Urinary bladder (tissue), 4 donors: ENCODE data around the gene LARGE1. TPM values are rescaled to one million over a fixed set of nuclear protein-coding genes. Genes with fewer than 3 reads are reported as not detected.

Experiments
- DNase-seq: peaks from one replicate; pipeline ENCODE4 v3.0.0-alpha.2; 2015; ENCODE audit errors: extremely low spot score
- H3K27ac ChIP-seq: one replicate; pipeline ENCODE4 v1.5.1; 2013; ENCODE audit warnings: low read depth, mild to moderate bottlenecking, moderate library complexity
- H3K36me3 ChIP-seq: one replicate; pipeline ENCODE4 v1.6.1; 2013; ENCODE audit warnings: mild to moderate bottlenecking, moderate library complexity; ENCODE audit not compliant: insufficient read depth
- H3K4me1 ChIP-seq: one replicate; pipeline ENCODE4 v1.6.1; 2013; ENCODE audit warnings: mild to moderate bottlenecking, moderate library complexity; ENCODE audit not compliant: insufficient read depth
- H3K4me3 ChIP-seq: one replicate; pipeline ENCODE4 v1.5.1; 2013; ENCODE audit warnings: low read depth, low read length
- WGBS: extraction: QIAGEN DNeasy Blood & Tissue Kit; methylation state at CpG from one replicate; pipeline ENCODE4 v1.1.7; 2013; 5-methylcytosine and 5-hydroxymethylcytosine counted together
- polyA plus RNA-seq: library from polyadenylated mRNA; stranded (reverse); fragments of 200-250 nt; gene quantifications from one replicate; pipeline ENCODE4 v1.2.3, GENCODE V29; 2013
- total RNA-seq: library from RNA; depleted of rRNA; stranded (reverse); fragments of >200 nt; gene quantifications from one replicate; pipeline ENCODE4 v1.2.3, GENCODE V29; 2014
- donor health status: healthy with polysubstance abuse.
- donor health status: healthy.

LARGE1 gene
- total and polyA plus RNA-seq, 2 donors = 27.9 to 34.5 TPM

DNA sequence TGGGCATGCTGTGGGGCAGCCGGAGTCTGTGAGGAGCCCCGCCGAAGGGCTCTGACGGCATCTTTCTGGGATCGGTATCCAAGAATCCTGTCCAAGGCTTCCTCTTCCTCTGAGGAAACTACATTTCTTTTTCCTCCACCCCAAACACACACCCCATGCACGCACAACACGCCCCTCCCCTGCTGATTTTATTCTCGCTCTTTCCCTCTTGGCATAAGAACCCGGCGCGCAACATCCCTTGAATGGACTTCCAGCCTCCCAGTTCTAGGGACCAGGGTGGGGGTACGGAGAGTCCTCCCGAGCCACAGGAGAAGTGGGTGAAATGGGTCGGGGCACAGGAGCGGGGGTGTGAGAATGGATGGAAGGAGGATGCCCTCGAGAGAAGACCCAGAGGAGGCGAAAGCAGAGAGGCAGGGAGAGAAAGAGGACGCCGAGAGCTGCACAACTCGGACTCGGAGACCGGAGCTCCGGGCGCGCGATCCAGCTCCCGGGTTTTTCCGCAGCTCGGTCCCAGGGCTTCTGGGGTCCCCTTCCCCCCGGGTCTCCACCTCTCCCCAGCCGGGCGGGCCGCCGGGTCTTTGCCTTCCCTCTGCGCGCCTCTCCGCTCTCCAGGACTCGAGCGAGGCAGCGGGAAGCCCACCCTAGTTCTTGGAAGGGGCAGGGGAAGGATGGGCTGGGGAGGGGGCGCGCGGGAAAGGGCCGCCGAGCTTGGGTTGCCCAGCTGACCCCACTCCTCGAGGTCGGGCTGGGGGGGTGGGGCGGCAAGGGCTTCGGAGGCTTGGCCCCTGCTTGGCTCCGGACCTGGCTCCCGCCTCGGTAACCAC, 1.5 kb upstream of the LARGE1 start:
- peak overlapping the region; percentile 90 for H3K27ac ChIP-seq
- H3K4me1 ChIP-seq = no peaks in the 10 kb centered on the region
- H3K4me3 ChIP-seq = peak overlapping the region; percentile 66
- no peaks in the 10 kb centered on the region for H3K36me3 ChIP-seq
- under 1% methylated on average over 52 of the region's 52 CpGs for WGBS
- DNase-seq = peak; percentile 58

DNA sequence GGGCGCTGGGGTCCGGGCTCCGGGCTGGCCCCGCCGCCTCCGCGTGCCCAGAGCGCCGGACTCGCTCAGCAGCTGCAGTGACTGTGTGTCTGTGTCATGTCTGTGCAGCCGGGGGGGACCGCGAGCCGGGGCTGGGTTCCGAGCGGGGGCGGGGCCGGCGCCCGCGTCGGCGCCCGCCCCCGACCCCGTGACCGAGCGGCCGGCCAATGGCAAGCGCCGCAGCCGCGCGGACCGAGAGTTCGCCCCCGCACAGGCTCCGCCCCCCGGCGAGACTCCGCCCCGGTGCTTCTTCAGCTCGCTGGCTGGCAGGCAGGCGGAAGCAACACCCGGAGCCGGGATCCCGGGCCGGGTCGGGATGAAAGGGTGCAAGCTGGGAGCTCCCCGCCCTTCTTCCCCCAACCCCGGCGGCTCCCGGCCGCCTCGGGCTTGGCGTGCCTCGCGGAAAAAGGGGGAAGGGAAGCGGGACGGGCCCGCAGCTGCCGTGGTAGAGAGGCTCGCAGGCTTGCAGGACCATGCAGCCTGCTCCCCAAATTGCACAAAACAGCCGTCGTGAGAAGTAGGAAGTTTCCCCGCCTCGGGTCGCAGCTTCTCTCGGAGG, 750 bp upstream of the LARGE1 start:
- Histone ChIP-seq H3K27ac (peak overlapping the region; percentile 24), H3K36me3 (no peaks in the 10 kb centered on the region), H3K4me1 (no peaks in the 10 kb centered on the region), H3K4me3 (peak overlapping the region; percentile 66)
- WGBS = under 1% methylated on average over 69 of the region's 69 CpGs
- DNase-seq = peak; percentile 88

DNA sequence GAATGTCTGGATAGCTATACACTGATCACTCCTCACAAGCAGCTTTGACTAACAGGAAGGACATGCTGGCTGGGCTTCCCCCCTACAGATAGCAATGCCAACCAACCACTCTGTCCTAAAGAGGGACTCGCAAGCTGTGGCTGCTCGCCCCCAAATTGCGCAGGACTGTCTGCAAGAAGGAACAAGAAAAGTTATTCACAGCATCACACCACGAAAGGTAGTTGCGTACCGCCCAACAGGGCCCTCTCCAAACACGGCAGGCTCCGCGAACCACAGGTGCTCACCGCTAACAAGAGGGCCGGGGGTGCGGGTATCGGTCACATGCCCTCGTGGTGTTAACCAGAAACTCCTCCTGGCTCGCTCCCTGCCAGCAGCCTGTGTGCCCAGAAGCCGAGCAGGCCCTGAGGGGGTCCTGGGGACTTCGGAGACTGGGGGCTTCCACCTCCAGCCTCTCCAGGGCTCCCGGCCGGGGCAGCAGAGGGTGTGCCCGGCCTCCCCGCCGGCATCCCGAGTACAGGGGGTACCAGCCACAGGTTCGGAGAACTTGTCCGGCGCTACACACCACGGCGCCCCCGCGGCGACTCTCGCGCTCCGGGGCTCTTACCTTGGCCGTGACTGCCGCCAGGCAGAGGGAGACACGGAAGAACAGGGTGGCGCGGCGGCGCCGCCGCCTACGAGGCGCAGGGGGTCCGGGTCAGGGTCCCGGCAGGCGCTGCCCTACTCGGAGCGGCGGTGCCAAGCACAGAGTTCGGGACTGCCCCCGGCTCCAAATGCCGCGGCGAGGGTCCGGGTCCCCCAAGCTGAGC, 682 bp downstream of the LARGE1 start:
- 1% methylated on average over 57 of the region's 57 CpGs for WGBS
- DNase-seq = no peak
- H3K27ac ChIP-seq = no peak overlapping the region

DNA sequence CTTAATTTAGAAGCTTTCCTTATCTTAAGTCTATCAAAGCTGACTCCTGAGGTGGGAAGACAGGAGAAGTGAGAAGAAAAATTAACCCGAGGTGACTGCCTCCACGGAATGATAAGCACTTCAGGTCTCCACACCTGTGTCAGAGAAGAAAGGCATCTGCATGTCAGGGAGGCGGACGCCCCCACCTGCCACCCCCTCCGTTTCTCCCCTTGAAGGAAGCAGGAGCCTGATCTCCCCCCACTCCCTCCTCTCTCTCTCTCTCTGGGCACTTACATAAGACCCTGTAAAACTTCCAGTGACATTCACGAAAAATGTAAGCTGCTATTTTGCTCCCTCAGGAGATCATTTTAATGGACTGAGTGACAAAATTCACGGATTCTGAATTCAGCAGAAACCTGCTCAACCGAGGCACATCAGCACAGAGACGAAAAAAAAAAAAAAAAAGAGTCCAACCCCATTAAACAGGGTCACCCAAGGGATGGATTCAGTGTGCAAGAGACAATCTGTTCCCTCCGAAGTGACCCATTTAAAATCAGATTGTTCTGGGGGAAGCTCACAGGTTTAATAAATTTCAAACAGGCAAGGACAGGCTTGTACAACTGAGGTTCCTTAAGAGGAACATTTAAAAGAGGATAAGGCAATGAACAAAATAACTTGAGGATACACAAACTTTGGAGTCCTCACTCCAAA, 1.5 kb downstream of the LARGE1 start:
- 55% methylated on average over 10 of the region's 10 CpGs for WGBS
- Histone ChIP-seq H3K27ac (no peak overlapping the region), H3K4me1 (no peaks in the 10 kb centered on the region), H3K36me3 (no peaks in the 10 kb centered on the region), H3K4me3 (peak overlapping the region; percentile 66)
- DNase-seq = no peak

More for the DNA sequence above, 682 bp downstream of the LARGE1 start:
- Histone ChIP-seq H3K36me3 (no peaks in the 10 kb centered on the region), H3K4me1 (no peaks in the 10 kb centered on the region), H3K4me3 (peak overlapping the region; percentile 66)

DNA sequence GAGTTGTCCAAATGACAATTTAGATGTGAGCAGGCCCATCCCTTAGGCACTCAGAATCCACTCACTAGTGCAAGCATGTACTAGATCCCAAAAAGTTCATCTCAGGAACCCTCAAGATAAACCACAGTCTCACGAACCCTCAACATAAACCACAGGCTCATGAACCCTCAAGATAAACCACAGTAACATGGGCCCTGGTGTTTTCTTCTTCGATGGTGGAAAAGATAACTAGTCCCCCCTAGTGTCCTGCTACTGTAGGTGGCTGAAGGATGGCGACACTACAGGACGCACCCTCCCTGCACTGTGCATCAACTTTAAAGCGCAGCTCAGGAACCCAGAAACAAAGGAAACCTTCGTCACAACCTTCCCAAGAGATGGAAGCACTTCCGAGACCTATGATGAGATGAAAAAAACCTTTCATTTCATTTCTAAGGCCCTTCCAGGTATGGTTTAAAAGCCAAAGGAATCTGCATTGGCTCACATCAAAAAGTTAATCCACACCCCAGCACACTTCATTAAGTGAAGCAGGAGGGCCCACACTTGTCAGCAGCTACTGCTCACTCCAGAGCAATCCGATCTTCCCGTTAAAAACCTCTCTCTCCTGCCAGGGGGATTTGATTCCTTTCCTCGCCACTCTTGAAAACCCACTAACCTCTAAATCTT, 2.4 kb downstream of the LARGE1 start:
- no peak for DNase-seq
- Histone ChIP-seq H3K4me1 (no peaks in the 10 kb centered on the region), H3K4me3 (no peak overlapping the region), H3K27ac (no peak overlapping the region), H3K36me3 (no peaks in the 10 kb centered on the region)
- WGBS = 64% methylated on average over 10 of the region's 10 CpGs

DNA sequence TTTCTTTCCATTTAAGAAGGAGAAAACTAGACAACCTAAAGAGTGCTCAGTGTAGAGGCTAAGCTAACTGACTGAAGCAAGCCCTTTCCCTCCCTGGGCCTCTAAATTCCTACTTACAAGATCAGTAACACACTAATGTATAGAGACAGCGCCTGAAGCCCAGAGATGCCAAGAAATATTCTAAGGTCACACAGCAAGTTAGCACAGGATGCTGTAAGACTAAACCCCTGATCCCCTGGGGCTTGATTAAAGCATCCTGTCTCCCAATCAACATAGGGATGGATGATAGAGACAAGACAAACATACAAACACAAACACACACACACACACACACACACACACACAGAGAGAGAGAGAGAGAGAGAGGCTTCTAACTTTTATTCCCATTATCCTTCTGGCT, 5.6 kb downstream of the LARGE1 start:
- DNase-seq = no peak
- H3K4me3 ChIP-seq = no peak overlapping the region
- H3K27ac ChIP-seq = no peak overlapping the region
- H3K4me1 ChIP-seq = no peaks in the 10 kb centered on the region
- no peaks in the 10 kb centered on the region for H3K36me3 ChIP-seq
- 89% methylated on average over 1 of the region's 1 CpG for WGBS

DNA sequence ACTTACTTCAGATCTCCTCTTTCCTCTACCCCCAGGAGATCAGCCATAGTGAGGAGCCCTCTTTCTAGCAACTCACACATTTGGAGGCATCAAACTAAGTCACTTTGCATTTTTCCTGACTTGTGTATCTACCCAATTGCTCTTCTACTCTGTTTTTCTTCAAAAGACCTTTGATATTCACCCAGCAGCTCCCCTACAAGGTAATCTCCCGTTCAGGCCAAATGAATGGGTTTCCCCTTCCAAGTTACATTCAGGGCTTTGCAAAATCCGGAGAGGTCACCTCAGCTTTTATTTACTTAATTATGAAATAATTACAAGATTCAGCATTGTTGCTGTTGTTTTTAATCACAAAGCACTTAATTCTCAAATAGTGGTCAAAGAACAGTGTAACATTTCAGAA, 6.1 kb downstream of the LARGE1 start:
- H3K4me1 ChIP-seq = no peaks in the 10 kb centered on the region
- no peak for DNase-seq
- 92% methylated on average over 2 of the region's 2 CpGs for WGBS
- H3K36me3 ChIP-seq = no peaks in the 10 kb centered on the region
- H3K27ac ChIP-seq = no peak overlapping the region
- no peak overlapping the region for H3K4me3 ChIP-seq

DNA sequence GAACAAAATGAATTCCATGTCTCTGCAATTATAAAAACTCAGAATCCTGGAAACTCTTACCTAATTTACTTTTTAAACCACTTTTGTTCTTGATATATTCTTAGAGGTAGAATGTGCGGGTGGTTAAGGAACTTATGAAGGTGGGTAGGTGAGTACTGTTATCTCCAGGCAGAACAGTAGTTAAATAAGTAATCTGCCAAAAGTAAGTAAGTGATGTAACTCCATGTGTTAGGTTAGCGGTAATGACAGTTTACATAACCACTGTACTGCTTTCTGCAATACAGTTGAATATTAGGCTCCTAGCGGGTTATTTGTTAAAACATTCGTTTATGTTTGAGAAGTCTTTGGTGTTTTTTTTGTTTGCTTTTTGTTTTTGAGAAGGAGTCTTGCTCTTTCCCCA, 7.1 kb downstream of the LARGE1 start:
- no peak for DNase-seq
- Histone ChIP-seq H3K4me1 (no peaks in the 10 kb centered on the region), H3K36me3 (no peaks in the 10 kb centered on the region), H3K4me3 (no peak overlapping the region), H3K27ac (no peak overlapping the region)
- 93% methylated on average over 4 of the region's 4 CpGs for WGBS

DNA sequence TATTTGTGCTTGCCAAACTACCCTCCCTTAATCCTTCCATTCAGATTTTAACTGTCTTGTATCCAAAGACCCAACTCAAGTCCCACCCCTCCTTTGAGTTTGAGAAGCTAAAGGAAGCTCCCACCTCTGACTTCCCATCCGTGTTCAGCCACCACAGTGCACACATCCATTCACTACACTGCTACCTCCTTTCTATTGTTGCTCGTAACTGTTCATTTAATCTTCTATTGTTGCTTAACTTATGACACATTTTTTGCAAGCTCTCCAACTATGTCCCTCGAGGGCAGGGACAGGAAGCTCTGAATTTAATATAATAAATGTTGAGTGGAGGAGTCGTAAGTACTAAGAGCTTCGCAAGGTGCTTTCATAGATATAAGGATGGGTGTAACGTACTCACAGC, 10.4 kb downstream of the LARGE1 start:
- H3K36me3 ChIP-seq = no peaks in the 10 kb centered on the region
- WGBS = 83% methylated on average over 6 of the region's 6 CpGs
- no peak for DNase-seq
- no peak overlapping the region for H3K4me3 ChIP-seq
- no peaks in the 10 kb centered on the region for H3K4me1 ChIP-seq
- H3K27ac ChIP-seq = no peak overlapping the region

DNA sequence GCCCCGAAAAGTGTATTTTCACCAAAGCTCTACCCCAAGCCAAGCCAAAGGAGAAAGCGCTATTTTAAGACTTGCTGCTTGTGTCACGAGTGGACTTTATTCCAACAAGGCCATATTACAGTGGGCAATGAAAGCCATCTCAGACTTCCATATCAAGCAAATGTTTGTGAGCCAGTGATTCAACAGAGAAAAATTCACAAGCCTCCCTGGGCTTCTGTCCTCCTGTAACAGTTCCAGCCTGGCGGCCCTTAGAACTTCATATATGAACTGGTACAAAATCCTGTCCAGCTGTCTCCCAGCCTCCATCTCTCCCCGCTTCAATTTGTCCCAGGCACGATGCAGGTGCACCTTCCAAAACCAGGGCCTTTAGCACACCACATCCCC, 11.2 kb downstream of the LARGE1 start:
- H3K4me3 ChIP-seq = no peak overlapping the region

DNA sequence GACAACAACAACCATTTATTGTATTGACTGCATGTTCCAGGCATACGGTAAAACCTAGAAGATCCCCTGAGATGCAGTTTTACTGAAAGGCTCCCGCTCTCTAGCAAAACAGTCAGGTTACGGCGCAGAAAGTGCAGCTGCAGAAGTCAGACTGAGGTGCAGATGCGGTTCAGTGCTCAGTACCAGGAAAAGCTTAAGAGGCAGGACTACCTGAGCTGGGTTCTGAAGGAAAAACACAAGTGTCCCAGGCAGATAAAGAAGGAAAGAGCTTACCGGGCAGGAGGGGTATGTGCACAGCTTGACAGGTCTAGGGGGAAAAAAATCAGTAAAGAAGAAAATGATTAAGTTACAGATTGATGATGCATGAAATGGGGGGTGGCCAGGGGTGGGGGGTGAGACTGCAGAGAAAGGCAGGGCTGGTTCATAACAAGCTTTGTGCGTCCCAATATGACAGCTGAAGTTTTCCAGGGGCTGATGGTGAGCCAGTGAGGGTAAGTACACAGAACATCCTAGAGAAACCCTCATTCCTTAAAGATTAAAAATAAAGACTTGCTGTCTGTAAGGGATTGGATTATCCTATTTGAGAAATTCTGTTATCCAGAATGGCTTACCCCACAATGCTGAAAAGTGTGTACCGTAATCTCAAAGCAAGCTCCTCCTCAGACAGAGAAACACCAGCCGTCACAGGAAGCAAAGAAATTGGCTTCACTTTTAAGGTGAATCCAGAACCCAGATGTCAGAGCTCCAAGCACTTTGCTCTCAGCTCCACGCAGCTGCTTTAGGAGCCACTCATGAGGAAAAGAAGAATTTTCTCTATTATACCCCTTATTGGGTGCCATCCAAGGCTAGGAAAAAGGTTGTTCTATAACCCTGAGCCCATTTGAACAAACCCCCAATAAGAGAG, 11.9 kb downstream of the LARGE1 start:
- H3K36me3 ChIP-seq = no peaks in the 10 kb centered on the region
- DNase-seq = no peak
- H3K4me1 ChIP-seq = no peaks in the 10 kb centered on the region
- 70% methylated on average over 10 of the region's 10 CpGs for WGBS
- H3K27ac ChIP-seq = no peak overlapping the region
- H3K4me3 ChIP-seq = no peak overlapping the region

More for the DNA sequence above, 11.2 kb downstream of the LARGE1 start:
- Histone ChIP-seq H3K4me1 (no peaks in the 10 kb centered on the region), H3K36me3 (no peaks in the 10 kb centered on the region), H3K27ac (no peak overlapping the region)
- DNase-seq = no peak
- 40% methylated on average over 6 of the region's 6 CpGs for WGBS

DNA sequence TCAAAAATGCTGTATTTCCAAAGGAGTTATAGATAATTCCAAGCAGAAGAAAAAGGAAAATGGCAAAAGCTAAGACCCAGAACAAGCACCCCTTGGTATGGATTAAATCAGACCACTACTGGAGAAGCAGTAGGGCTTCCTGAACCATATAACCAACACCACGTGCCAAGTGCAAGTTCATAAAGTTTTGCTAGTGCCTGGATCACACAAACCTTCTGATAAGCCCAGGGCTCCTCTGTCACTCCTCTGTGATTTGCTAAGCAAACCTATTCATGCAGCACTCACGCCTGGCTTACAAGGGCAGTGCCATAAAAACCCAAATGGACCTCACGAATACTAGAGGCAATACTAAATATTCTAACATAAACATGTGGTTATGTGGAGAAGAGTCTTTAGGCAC, 13.3 kb downstream of the LARGE1 start:
- WGBS = 53% methylated on average over 3 of the region's 3 CpGs
- Histone ChIP-seq H3K4me1 (no peaks in the 10 kb centered on the region), H3K4me3 (no peak overlapping the region), H3K27ac (no peak overlapping the region), H3K36me3 (no peaks in the 10 kb centered on the region)
- DNase-seq = no peak
